Skeletal muscle tissue (tissue), 5 donors: ENCODE measurements around the gene SYT7. TPM values are rescaled to one million over a fixed set of nuclear protein-coding genes. Genes with fewer than 3 reads are reported as not detected.
A peak's percentile ranks its signal among the peaks of the same experiment; 100 is the strongest.
"Not testable (repeated sequence)": the region's sequence is repeated elsewhere in the genome, so short reads cannot be mapped to it uniquely, and the experiment has no call there.

Source experiments
- H3K27ac ChIP-seq: one replicate; pipeline ENCODE4 v1.7.0; 2013; ENCODE audit warnings: mild to moderate bottlenecking, low read depth, low read length, inconsistent platforms
- H3K27me3 ChIP-seq, 3 donors: one replicate each; pipeline ENCODE4 v1.7.0; 2013; ENCODE audit warnings: low read length in 3 of 3; ENCODE audit not compliant: control insufficient read depth in 3 of 3, insufficient read depth in 3 of 3
- H3K36me3 ChIP-seq, 3 donors: one replicate each; pipeline ENCODE4 v1.7.0; 2013; ENCODE audit warnings: low read length in 3 of 3; ENCODE audit not compliant: control insufficient read depth in 3 of 3, insufficient read depth in 3 of 3
- H3K4me1 ChIP-seq, 3 donors: one replicate each; pipeline ENCODE4 v1.7.0; 2013; ENCODE audit warnings: low read length in 3 of 3, mild to moderate bottlenecking in 3 of 3; ENCODE audit not compliant: control insufficient read depth in 3 of 3, insufficient read depth in 3 of 3
- H3K4me3 ChIP-seq, 3 donors: one replicate each; pipeline ENCODE4 v1.7.0; 2013; ENCODE audit warnings: low read length in 3 of 3
- H3K9ac ChIP-seq, 3 donors: one replicate each; pipeline ENCODE4 v1.7.0; 2013; ENCODE audit warnings: low read length in 3 of 3, mild to moderate bottlenecking in 3 of 3, moderate library complexity in 2 of 3, low read depth in 1 of 3
- H3K9me3 ChIP-seq, 3 donors: one replicate each; pipeline ENCODE4 v1.7.0; 2013; ENCODE audit warnings: low read length in 3 of 3; ENCODE audit not compliant: control insufficient read depth in 3 of 3
- small RNA-seq: library from RNA; depleted of rRNA; stranded (forward); fragments of <200 nt; gene quantifications from one replicate; pipeline ENCODE3, GENCODE V24; 2014
- total RNA-seq: library from RNA; depleted of rRNA; stranded (reverse); fragments of >200 nt; gene quantifications from one replicate; pipeline ENCODE4 v1.2.3, GENCODE V29; 2014
- donor health status: Osteomylitis.

Gene SYT7
- total RNA-seq, 1 donor from 2014 or later = 1.6 TPM

DNA sequence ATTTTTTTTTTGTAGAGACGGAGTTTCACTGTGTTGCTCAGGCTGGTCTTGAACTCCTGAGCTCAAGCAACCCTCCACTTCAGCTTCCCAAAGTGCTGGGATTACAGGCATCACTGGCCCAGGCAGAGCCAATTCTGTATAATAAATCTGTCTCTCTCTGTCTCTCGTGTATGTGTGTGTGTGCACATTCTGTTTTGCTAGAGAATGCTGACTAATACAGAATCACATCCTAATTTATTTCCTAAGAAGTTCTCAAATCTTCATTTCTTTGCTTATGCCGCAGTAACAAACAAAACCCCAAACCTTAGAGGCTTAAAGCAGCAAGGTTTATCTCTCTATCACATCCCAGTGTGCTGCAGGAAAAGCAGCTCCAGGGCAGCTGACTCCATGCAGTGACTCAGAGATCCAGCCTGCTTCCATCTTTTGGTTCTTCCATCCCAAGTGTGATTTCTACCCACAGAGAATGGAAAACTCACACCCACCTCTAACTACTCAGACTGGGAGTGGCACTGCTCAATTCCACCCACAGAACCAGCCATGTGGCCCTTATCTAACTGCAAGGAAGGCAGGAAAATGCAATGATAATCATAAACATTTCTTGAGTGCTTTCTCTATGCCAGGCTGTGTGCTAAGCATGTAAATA lies 107.4 kb downstream of the SYT7 start:
- H3K4me3 ChIP-seq = no peak overlapping the region
- peaks cover 0 to 9% (median 4%) of the 10 kb centered on the region in 3 donors for H3K36me3 ChIP-seq
- H3K4me1 ChIP-seq = peaks cover 20 to 40% (median 26%) of the 10 kb centered on the region in 3 donors
- no peaks in the 10 kb centered on the region for H3K9me3 ChIP-seq
- H3K9ac ChIP-seq = no peak overlapping the region
- H3K27ac ChIP-seq = peak overlapping the region; percentile 36
- H3K27me3 ChIP-seq = peaks cover 0 to 8% (median 7%) of the 10 kb centered on the region in 3 donors

DNA sequence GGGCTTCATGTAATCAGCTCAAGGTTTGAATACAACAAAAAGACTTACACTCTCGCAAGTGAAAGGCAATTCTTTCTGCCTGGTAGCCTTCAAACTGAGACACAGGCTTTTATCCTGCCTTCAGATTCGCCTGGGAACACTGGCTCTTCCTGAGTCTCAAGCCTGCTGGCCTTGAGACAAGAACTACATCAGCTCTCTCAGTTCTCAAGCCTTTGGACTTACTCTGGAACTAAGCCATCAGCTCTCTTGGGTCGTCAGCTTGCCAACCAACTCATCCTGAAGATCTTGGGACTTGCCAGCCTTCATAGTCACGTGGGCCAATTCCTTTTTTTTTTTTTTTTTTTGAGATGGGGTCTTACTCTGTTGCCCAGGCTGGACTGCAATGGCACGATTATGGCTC lies 108.0 kb downstream of the SYT7 start:
- Histone ChIP-seq H3K27ac (peak overlapping the region; percentile 62), H3K4me3 (no peak overlapping the region), H3K9ac (peak overlapping the region in 1 of 3 donors; percentile 17), H3K9me3 (no peaks in the 10 kb centered on the region), H3K4me1 (peaks cover 18 to 37% (median 23%) of the 10 kb centered on the region in 3 donors), H3K27me3 (peaks cover 0 to 3% (median 2%) of the 10 kb centered on the region in 3 donors), H3K36me3 (peaks cover 0 to 9% (median 4%) of the 10 kb centered on the region in 3 donors)

DNA sequence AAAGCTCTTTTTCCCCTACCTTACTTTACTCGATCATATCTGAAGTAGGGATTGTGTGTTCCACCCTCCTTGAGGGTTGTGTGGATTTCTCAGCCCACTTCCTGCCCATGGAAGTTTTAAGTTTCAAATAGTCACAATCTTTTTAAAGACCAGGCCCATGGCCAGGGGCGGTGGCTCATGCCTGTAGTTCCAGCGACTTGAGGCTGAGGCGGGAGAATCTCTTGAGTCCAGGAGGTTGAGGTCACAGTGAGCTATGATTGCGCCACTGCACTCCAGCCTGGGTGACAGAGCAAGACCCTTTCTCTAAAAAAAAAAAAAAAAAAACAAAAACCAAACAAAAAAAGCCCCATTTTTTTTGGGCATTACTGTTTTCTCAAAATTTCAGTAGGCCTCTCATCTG lies 108.6 kb downstream of the SYT7 start:
- H3K27ac ChIP-seq = peak overlapping the region; percentile 62
- H3K27me3 ChIP-seq = peaks cover 0 to 2% (median 0%) of the 10 kb centered on the region in 3 donors
- peak overlapping the region; percentile 17 to 48 (median 48) for H3K9ac ChIP-seq
- peaks cover 17 to 31% (median 18%) of the 10 kb centered on the region in 3 donors for H3K4me1 ChIP-seq
- peaks cover 0 to 9% (median 4%) of the 10 kb centered on the region in 3 donors for H3K36me3 ChIP-seq
- H3K9me3 ChIP-seq = no peaks in the 10 kb centered on the region
- peak overlapping the region in 1 of 3 donors; percentile 48 for H3K4me3 ChIP-seq

DNA sequence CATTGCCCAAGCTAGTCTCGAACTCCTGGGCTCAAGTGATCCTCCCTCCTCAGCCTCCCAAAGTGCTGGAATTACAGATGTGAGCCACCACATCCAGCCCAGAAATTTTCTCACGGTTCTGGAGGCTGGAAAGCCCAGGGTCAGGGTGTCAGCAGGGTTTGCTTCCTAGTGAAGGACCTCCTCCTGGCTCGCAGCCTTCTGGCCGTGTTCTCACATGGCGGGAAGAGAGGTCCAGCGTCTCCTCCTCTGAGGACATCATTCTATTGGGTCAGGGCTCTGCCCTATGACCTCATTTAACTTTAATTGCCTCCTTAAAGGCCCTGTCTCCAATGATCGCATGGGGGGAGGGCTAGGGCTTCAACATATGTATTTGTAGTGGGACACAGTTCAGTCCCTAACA lies 112.9 kb downstream of the SYT7 start:
- Histone ChIP-seq H3K27ac (no peak overlapping the region), H3K4me3 (no peak overlapping the region), H3K9me3 (no peaks in the 10 kb centered on the region), H3K36me3 (peaks cover 0 to 5% (median 3%) of the 10 kb centered on the region in 3 donors), H3K4me1 (peaks cover 12 to 16% (median 13%) of the 10 kb centered on the region in 3 donors), H3K27me3 (no peaks in the 10 kb centered on the region), H3K9ac (no peak overlapping the region)

DNA sequence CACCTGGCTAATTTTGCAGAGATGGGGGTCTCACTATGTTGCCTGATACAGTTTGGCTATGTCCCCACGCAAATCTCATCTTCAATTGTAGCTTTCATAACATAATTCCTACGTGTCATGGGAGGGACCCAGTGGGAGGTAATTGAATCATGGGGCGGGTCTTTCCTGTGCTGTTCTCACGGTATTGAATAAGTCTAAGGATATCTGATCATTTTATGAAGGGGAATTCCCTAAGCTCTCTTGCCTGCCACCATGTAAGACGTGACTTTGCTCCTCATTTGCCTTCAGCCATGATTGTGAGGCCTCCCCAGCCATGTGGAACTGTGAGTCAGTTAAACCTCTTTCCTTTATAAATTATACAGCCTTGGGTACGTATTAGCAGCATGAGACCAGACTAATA lies 113.3 kb downstream of the SYT7 start:
- H3K36me3 ChIP-seq, H3K9me3 ChIP-seq, H3K9ac ChIP-seq, H3K4me3 ChIP-seq, H3K27me3 ChIP-seq, H3K27ac ChIP-seq: not testable (repeated sequence)
- peaks cover 8 to 12% (median 9%) of the 10 kb centered on the region in 3 donors for H3K4me1 ChIP-seq

Small RNA genes within 50 kb of the gene (small RNA-seq; reads per million reads assigned to genes)
- not detected for gene MIR4488

Other genes with a start within 250 kb of the SYT7 start
- gene DDB1, start 248.0 kb downstream of the SYT7 start, total RNA-seq = 215 TPM
- gene TKFC, start 247.8 kb downstream of the SYT7 start, total RNA-seq = 6.8 TPM
- gene CYB561A3, start 219.2 kb downstream of the SYT7 start, total RNA-seq = 9.9 TPM
- 18.8 TPM for gene TMEM138, start 218.7 kb downstream of the SYT7 start, total RNA-seq
- 6.8 TPM for gene TMEM216, start 188.5 kb downstream of the SYT7 start, total RNA-seq
- 17.7 TPM for gene CPSF7, start 151.1 kb downstream of the SYT7 start, total RNA-seq
- gene SDHAF2, start 151.0 kb downstream of the SYT7 start, total RNA-seq = 63.2 TPM
- not detected for gene LRRC10B, start 72.3 kb downstream of the SYT7 start, total RNA-seq
- gene DAGLA, start 99.3 kb upstream of the SYT7 start, total RNA-seq = 1.0 TPM
- gene MYRF, start 171.6 kb upstream of the SYT7 start, total RNA-seq = not detected
- gene TMEM258, start 211.5 kb upstream of the SYT7 start, total RNA-seq = 118 TPM
- gene FEN1, start 211.8 kb upstream of the SYT7 start, total RNA-seq = 11.0 TPM
- gene FADS1, start 235.9 kb upstream of the SYT7 start, total RNA-seq = 16.2 TPM
- gene FADS2, start 247.2 kb upstream of the SYT7 start, total RNA-seq = 41.2 TPM